Measurements from ENCODE around the gene MXD3. TPM values are rescaled to one million over a fixed set of nuclear protein-coding genes. Genes with fewer than 3 reads are reported as not detected.
A peak's percentile ranks its signal among the peaks of the same experiment; 100 is the strongest.

Gene MXD3
- total and polyA plus RNA-seq, 4 experiments from 2014 or later, result 0.28 to 17.3 (median 9.3) TPM

DNA sequence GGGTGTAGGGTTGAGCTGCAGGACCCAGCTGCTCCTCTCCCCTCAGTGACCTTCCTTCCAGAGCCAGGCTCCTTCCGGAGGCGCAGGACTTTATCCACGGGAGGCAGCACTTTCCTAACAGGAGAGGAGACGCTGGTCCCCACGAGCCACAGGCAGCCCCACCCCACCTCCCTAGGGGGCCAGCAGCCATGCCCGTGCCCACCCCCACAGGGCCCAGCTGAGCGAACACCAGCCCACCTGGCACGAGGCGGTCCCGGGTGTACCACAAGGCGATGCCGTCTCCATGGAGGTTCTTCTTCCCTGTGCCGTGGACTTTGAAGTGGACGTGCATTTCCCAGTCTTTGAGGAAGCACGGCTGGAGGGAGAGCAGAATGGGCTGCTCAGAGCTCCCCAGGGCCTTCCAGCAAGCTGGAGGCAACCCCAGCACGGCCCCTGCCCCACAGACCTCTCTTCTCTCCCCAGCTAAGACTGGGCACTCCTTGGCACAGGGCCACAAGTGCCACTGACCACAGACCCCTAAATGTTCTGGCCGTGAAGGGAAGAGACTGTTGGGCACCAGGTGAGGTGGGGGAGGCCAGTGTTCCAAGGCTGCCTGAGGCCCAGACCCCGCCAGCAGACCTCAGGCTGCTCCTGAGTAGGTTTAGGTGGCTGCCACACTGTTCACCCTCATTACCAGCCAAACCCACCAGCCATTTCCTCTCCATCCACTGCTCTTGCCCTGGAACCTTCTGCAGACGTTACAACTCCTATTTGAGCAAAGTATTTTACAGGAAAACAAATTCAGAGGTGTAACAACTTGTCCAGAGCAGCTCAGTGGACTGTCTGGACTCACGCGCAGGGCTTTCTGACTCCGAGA, 26.8 kb upstream of the MXD3 start:
- H3K9me3 ChIP-seq (ENCODE audit: control insufficient read depth in 1 of 2, low read length in 2 of 2), result no peaks in the 10 kb centered on the region
- POLR2A ChIA-PET (ENCODE audit: partially characterized antibody), result interaction anchor here (1.2 kb wide), 1 partner anchor 12 kb away, joined by 5 read pairs; no protein-coding TSS in a partner anchor
- H3K36me3 ChIP-seq (ENCODE audit: insufficient read depth, low read length), result peaks cover 67% of the 10 kb centered on the region
- H3K4me3 ChIP-seq (ENCODE audit: low read length in 2 of 2), result no peak overlapping the region
- Mint-ChIP-seq H3K36me3 (peaks cover 34 to 53% of the 10 kb centered on the region in 2 donors), H3K4me3 (no peak overlapping the region), H3K9me3 (peaks cover 0 to 8% (median 1%) of the 10 kb centered on the region in 8 donors), H3K27ac (no peak overlapping the region), H3K27me3 (no peaks in the 10 kb centered on the region), H3K4me1 (peaks cover 11 to 25% (median 15%) of the 10 kb centered on the region in 4 donors)
- DNase-seq, result no peak
- H3K27ac ChIP-seq (ENCODE audit: low read depth, low read length), result no peak overlapping the region
- no peaks in the 10 kb centered on the region for H3K4me1 ChIP-seq (ENCODE audit: insufficient read depth, low read length)
- CTCF ChIA-PET (ENCODE audit: partially characterized antibody), result interaction anchor here (0.7 to 1.6 kb wide), 3 partner anchors 51 to 225 kb away, joined by 3 to 5 read pairs (median 3); no protein-coding TSS in a partner anchor
- intact Hi-C loops (cut with micrococcal nuclease), result no loop called here
- H3K27me3 ChIP-seq (ENCODE audit: insufficient read depth, low read length), result no peaks in the 10 kb centered on the region

GRCh38 chr5:177336603-177337494, 25.2 kb upstream of the MXD3 start:
- H3K4me1 ChIP-seq (ENCODE audit: insufficient read depth, low read length), result no peaks in the 10 kb centered on the region
- no peak for DNase-seq
- H3K27ac ChIP-seq (ENCODE audit: low read depth, low read length), result no peak overlapping the region
- no peaks in the 10 kb centered on the region for H3K9me3 ChIP-seq (ENCODE audit: control insufficient read depth in 1 of 2, low read length in 2 of 2)
- Mint-ChIP-seq H3K36me3 (peaks cover 32 to 57% of the 10 kb centered on the region in 2 donors), H3K9me3 (peaks cover 0 to 8% (median under 1%) of the 10 kb centered on the region in 8 donors), H3K4me3 (no peak overlapping the region), H3K27ac (no peak overlapping the region), H3K27me3 (no peaks in the 10 kb centered on the region), H3K4me1 (peaks cover 10 to 23% (median 12%) of the 10 kb centered on the region in 4 donors)
- H3K4me3 ChIP-seq (ENCODE audit: low read length in 2 of 2), result no peak overlapping the region
- intact Hi-C loops (cut with micrococcal nuclease), result no loop called here
- H3K27me3 ChIP-seq (ENCODE audit: insufficient read depth, low read length), result no peaks in the 10 kb centered on the region
- POLR2A ChIA-PET (ENCODE audit: partially characterized antibody), result interaction anchor here (0.7 kb wide), 1 partner anchor 1721 kb away, joined by 3 read pairs; no protein-coding TSS in a partner anchor
- CTCF ChIA-PET (ENCODE audit: partially characterized antibody), result interaction anchor here (1.0 kb wide), 1 partner anchor 32 kb away, joined by 3 read pairs; no protein-coding TSS in a partner anchor
- H3K36me3 ChIP-seq (ENCODE audit: insufficient read depth, low read length), result peaks cover 74% of the 10 kb centered on the region

DNA sequence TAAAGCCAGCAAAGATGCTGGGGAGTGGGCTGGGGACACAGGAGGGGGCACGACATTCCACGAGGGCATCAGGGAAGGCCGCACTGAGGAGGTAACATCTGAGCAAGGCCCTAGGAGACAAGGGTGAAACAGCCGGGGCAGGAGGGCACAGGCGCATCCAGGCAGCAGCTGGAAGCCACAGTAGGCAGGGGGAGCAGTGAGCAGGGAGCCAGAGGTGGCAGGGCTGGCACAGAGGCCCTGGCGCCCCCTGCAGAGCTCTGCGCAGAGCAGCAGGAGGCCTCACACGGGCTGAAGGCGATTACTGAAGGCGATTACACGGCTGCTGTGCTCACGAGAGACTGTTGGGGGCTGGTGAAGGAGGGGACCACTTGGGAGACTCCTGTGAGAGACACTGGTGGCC, 24.4 kb upstream of the MXD3 start:
- ChIA-PET POLR2A (ENCODE audit: partially characterized antibody) (interaction anchor here (0.7 to 0.8 kb wide), 2 partner anchors 16 to 1720 kb away, joined by 3 read pairs; partner anchors contain the start of gene LMAN2), CTCF (ENCODE audit: partially characterized antibody) (interaction anchor here (1.0 kb wide), 1 partner anchor 31 kb away, joined by 3 read pairs; no protein-coding TSS in a partner anchor)
- no peak overlapping the region for H3K27ac Mint-ChIP-seq
- DNase-seq, result no peak
- no peaks in the 10 kb centered on the region for H3K27me3 Mint-ChIP-seq
- Histone ChIP-seq H3K27ac (ENCODE audit: low read depth, low read length) (no peak overlapping the region), H3K4me1 (ENCODE audit: insufficient read depth, low read length) (no peaks in the 10 kb centered on the region), H3K36me3 (ENCODE audit: insufficient read depth, low read length) (peaks cover 75% of the 10 kb centered on the region), H3K9me3 (ENCODE audit: control insufficient read depth in 1 of 2, low read length in 2 of 2) (no peaks in the 10 kb centered on the region), H3K4me3 (ENCODE audit: low read length in 2 of 2) (no peak overlapping the region), H3K27me3 (ENCODE audit: insufficient read depth, low read length) (no peaks in the 10 kb centered on the region)
- H3K36me3 Mint-ChIP-seq, result peaks cover 26 to 56% of the 10 kb centered on the region in 2 donors
- H3K4me3 Mint-ChIP-seq, result no peak overlapping the region
- peaks cover 7 to 17% (median 9%) of the 10 kb centered on the region in 4 donors for H3K4me1 Mint-ChIP-seq
- peaks cover 0 to 8% (median under 1%) of the 10 kb centered on the region in 8 donors for H3K9me3 Mint-ChIP-seq
- intact Hi-C loops (cut with micrococcal nuclease), result no loop called here

DNA sequence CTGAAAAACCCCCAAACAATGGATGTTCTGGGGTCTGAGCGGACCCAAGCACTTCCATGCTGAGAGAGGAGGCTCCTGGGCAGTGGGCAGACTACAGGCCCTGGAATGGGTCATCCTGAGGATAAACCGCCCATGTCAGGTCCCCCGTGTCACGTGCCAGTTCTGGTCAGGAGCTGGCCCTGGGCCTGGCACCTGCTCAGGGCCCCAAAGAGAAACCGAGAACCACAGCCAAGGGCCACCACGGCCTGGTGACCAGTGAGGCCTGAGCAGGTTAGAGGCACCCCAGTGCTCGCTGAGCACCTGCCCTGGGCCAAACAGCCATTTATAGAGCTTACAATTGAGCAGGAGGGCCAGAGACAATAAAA, 24.0 kb upstream of the MXD3 start:
- H3K4me1 Mint-ChIP-seq, result peaks cover 8 to 17% (median 9%) of the 10 kb centered on the region in 4 donors
- no peaks in the 10 kb centered on the region for H3K27me3 Mint-ChIP-seq
- Histone ChIP-seq H3K9me3 (ENCODE audit: control insufficient read depth in 1 of 2, low read length in 2 of 2) (no peaks in the 10 kb centered on the region), H3K4me1 (ENCODE audit: insufficient read depth, low read length) (no peaks in the 10 kb centered on the region), H3K27ac (ENCODE audit: low read depth, low read length) (no peak overlapping the region), H3K4me3 (ENCODE audit: low read length in 2 of 2) (no peak overlapping the region), H3K36me3 (ENCODE audit: insufficient read depth, low read length) (peaks cover 79% of the 10 kb centered on the region), H3K27me3 (ENCODE audit: insufficient read depth, low read length) (no peaks in the 10 kb centered on the region)
- CTCF ChIA-PET (ENCODE audit: partially characterized antibody), result interaction anchor here (1.1 kb wide), 1 partner anchor 20 kb away, joined by 3 read pairs; no protein-coding TSS in a partner anchor
- no peak overlapping the region for H3K27ac Mint-ChIP-seq
- peaks cover 0 to 8% (median under 1%) of the 10 kb centered on the region in 8 donors for H3K9me3 Mint-ChIP-seq
- POLR2A ChIA-PET (ENCODE audit: partially characterized antibody), result interaction anchor here (0.8 kb wide), 1 partner anchor 16 kb away, joined by 3 read pairs; the partner anchor contains the start of gene LMAN2
- H3K4me3 Mint-ChIP-seq, result no peak overlapping the region
- DNase-seq, result no peak
- intact Hi-C loops (cut with micrococcal nuclease), result no loop called here
- peaks cover 28 to 60% of the 10 kb centered on the region in 2 donors for H3K36me3 Mint-ChIP-seq

GRCh38 chr5:177334781-177335700, 23.3 kb upstream of the MXD3 start:
- POLR2A ChIA-PET (ENCODE audit: partially characterized antibody), result interaction anchor here (0.8 kb wide), 1 partner anchor 17 kb away, joined by 3 read pairs; the partner anchor contains the start of gene LMAN2
- Mint-ChIP-seq H3K27ac (no peak overlapping the region), H3K36me3 (peaks cover 32 to 65% of the 10 kb centered on the region in 2 donors), H3K4me1 (peaks cover 8 to 16% (median 9%) of the 10 kb centered on the region in 4 donors), H3K4me3 (no peak overlapping the region), H3K9me3 (peaks cover 0 to 8% (median under 1%) of the 10 kb centered on the region in 8 donors), H3K27me3 (no peaks in the 10 kb centered on the region)
- H3K27me3 ChIP-seq (ENCODE audit: insufficient read depth, low read length), result no peaks in the 10 kb centered on the region
- H3K4me1 ChIP-seq (ENCODE audit: insufficient read depth, low read length), result no peaks in the 10 kb centered on the region
- H3K9me3 ChIP-seq (ENCODE audit: control insufficient read depth in 1 of 2, low read length in 2 of 2), result no peaks in the 10 kb centered on the region
- intact Hi-C loops (cut with micrococcal nuclease), result no loop called here
- DNase-seq, result no peak
- no peak overlapping the region for H3K4me3 ChIP-seq (ENCODE audit: low read length in 2 of 2)
- peaks cover 85% of the 10 kb centered on the region for H3K36me3 ChIP-seq (ENCODE audit: insufficient read depth, low read length)
- no peak overlapping the region for H3K27ac ChIP-seq (ENCODE audit: low read depth, low read length)
- CTCF ChIA-PET (ENCODE audit: partially characterized antibody), result interaction anchor here (1.1 to 3.6 kb wide), 3 partner anchors 17 to 54 kb away, joined by 3 to 8 read pairs (median 3); no protein-coding TSS in a partner anchor

DNA sequence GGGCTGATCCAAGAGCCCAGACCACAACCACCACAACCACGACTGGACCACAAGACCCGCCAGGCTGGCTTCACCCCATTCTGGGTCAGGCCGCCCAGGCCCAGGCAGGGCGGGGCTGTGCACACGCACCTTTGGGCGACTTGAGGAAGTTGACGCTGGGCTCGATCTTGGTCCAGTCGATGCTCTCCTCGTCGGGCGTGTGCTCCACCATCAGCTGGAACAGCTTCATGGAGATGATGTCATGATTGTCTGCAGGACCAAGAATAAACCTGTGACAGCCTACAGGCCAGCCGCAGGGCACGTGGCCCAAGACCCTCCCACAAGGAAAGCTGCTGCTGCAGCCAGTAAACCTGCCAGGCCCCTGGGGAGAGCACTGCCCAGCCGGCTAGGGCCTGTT, 22.5 kb upstream of the MXD3 start:
- no peaks in the 10 kb centered on the region for H3K9me3 ChIP-seq (ENCODE audit: control insufficient read depth in 1 of 2, low read length in 2 of 2)
- H3K9me3 Mint-ChIP-seq, result no peaks in the 10 kb centered on the region
- no peaks in the 10 kb centered on the region for H3K27me3 Mint-ChIP-seq
- no peak overlapping the region for H3K4me3 Mint-ChIP-seq
- no peak overlapping the region for H3K27ac ChIP-seq (ENCODE audit: low read depth, low read length)
- peaks cover 24 to 63% of the 10 kb centered on the region in 2 donors for H3K36me3 Mint-ChIP-seq
- peaks cover 0 to 7% (median 2%) of the 10 kb centered on the region in 4 donors for H3K4me1 Mint-ChIP-seq
- H3K4me3 ChIP-seq (ENCODE audit: low read length in 2 of 2), result no peak overlapping the region
- no peak for DNase-seq
- peak overlapping the region in 1 of 7 donors; percentile 69 for H3K27ac Mint-ChIP-seq
- H3K36me3 ChIP-seq (ENCODE audit: insufficient read depth, low read length), result peaks cover 83% of the 10 kb centered on the region
- no peaks in the 10 kb centered on the region for H3K4me1 ChIP-seq (ENCODE audit: insufficient read depth, low read length)
- ChIA-PET CTCF (ENCODE audit: partially characterized antibody) (interaction anchor here (1.2 to 3.6 kb wide), 3 partner anchors 16 to 55 kb away, joined by 3 to 8 read pairs (median 5); no protein-coding TSS in a partner anchor), POLR2A (ENCODE audit: partially characterized antibody) (interaction anchor here (2.6 kb wide), 1 partner anchor 69 kb away, joined by 9 read pairs; no protein-coding TSS in a partner anchor)
- H3K27me3 ChIP-seq (ENCODE audit: insufficient read depth, low read length), result no peaks in the 10 kb centered on the region
- intact Hi-C loops (cut with micrococcal nuclease), result no loop called here
